SK-N-MC (cell line): ENCODE data around the gene LSM10.
A peak's percentile ranks its signal among the peaks of the same experiment; 100 is the strongest.

ENCODE experiments used
- DNase-seq: peaks from one replicate; pipeline ENCODE4 v3.0.0-alpha.2; 2011; ENCODE audit warnings: low read depth, low spot score
- H3K27ac ChIP-seq: fragments of 200-600 bp; sonication (generic); 2 replicates; pipeline ENCODE4 v1.5.1; 2016; ENCODE audit warnings: mixed run types
- H3K36me3 ChIP-seq: fragments of 200-600 bp; sonication (generic); 2 replicates; pipeline ENCODE4 v1.6.1; 2017; ENCODE audit warnings: antibody characterized with exemption, low read length, mixed read lengths; ENCODE audit not compliant: insufficient read depth
- H3K4me3 ChIP-seq: fragments of 200-600 bp; sonication (generic); 2 replicates; pipeline ENCODE4 v1.5.1; 2016
- H3K9ac ChIP-seq: fragments of 200-600 bp; sonication (generic); 2 replicates; pipeline ENCODE4 v1.8.0; 2017; ENCODE audit warnings: mixed run types, mixed read lengths; ENCODE audit not compliant: insufficient read length
- H3K9me3 ChIP-seq: fragments of 200-600 bp; sonication (generic); 2 replicates; pipeline ENCODE4 v1.6.1; 2017; ENCODE audit warnings: low read depth, mild to moderate bottlenecking, antibody characterized with exemption, low read length, moderate library complexity, mixed read lengths
- EZH2 ChIP-seq: fragments of 200-600 bp; sonication (generic); IDR thresholded peaks from one replicate; pipeline ENCODE4 v1.6.1; 2017; ENCODE audit warnings: antibody characterized with exemption
- FOXP2 ChIP-seq: optimal IDR thresholded peaks from 2 replicates; pipeline ENCODE3; 2011; ENCODE audit warnings: mild to moderate bottlenecking, moderate library complexity; ENCODE audit not compliant: insufficient read depth; ENCODE audit errors: extremely low read length, control extremely low read depth
- POLR2AphosphoS5 ChIP-seq: IDR thresholded peaks from 2 replicates; pipeline ENCODE4 v1.6.1; 2012; ENCODE audit warnings: mild to moderate bottlenecking, low read depth, low read length, borderline replicate concordance

The LSM10 gene

DNA sequence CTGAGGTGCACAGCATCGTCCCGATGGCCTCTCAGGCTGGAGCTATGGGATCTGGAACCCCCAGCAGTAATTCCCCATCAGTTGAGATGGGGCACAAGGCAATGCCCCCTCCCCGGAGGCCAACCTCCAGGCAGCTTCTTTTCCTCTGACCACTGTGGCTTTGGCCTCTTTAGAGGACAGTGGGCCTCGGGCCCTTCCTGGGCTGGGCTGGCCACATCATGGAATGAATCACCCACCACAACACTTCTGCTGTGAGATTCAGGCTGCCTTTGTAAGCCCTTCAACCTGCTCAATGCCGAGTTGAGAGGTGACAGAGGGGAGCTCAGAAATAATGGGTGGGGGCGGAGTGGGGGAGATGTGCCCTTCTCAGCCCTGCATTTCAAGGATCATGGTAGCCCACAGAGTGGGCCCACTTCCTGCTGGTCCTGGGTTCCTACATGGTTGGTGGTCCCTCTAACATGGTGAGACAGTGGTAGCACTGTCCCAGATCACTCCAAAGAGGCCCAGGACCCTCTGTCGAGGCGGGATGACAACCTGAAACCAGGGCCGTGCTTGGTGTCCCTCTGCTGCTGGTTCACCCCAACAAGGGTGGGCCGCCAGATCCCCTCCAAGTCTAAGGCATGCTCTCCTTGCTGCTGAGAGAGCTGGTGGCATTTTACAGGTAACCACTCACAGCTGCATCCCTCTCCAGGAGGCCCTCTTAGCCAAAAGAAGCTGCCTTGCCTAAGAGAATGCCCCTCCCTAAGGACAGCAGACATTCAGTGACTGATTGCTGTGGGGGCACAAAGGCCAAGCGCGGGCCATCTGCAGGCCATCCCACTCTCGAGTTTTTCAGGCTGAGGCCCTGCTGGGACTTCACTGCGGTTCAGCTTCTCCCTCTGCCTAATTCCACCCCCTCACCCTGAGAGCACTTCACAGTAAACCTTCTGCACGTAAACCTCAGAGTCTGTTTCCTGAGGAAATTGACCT, 44.5 kb downstream of the LSM10 start:
- no peaks in the 10 kb centered on the region for H3K9me3 ChIP-seq
- no peak overlapping the region for H3K27ac ChIP-seq
- H3K9ac ChIP-seq, result no peak overlapping the region
- TF ChIP-seq POLR2AphosphoS5, result no peak
- no peak for TF ChIP-seq EZH2
- TF ChIP-seq FOXP2, result no peak
- no peak overlapping the region for H3K4me3 ChIP-seq
- peaks cover 65% of the 10 kb centered on the region; the same call in 1 of the 2 replicates for H3K36me3 ChIP-seq
- DNase-seq, result no peak

DNA sequence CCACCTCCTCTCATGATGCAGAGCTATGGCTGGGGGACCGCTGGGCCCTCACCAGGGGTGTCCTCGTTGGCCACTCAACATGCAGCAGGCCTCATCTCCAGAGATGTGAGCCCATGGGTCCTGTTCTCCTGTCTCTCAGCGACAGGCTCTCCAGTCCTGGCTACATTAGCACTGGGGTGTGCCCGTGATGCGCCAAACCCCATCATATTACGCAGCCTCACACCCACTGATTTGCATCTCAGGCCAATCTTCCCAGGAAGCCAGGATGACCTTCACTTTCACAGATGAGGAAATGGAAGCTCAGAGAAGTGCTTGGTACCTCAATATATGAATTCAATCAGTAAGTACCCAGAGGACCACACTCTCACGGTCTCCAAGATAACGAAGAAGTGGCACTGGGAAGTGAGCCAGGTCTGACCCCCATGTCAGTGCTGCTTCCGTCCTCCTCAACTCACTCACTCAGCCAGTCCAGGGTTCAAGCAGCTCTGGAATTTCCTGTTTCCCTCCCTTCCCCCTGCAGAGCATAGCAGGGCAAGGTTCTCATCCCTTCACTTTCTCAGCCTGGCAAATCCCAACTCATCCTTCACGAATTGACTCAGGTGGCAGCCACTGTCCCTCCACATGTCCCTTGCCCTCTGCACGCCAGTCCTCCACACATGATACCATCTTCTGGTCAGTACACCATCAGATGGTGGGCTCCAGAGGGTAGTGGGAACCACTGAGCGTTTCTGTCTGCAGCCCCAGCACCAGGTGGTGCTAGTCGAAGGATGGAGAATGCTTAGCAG, 45.4 kb downstream of the LSM10 start:
- Histone ChIP-seq H3K9me3 (no peaks in the 10 kb centered on the region), H3K4me3 (no peak overlapping the region), H3K27ac (no peak overlapping the region), H3K9ac (no peak overlapping the region), H3K36me3 (peaks cover 66% of the 10 kb centered on the region; the same call in 1 of the 2 replicates)
- DNase-seq, result no peak
- TF ChIP-seq FOXP2 (no peak), POLR2AphosphoS5 (no peak), EZH2 (no peak)

GRCh38 chr1:36351227-36351977, 46.3 kb downstream of the LSM10 start:
- TF ChIP-seq FOXP2, result no peak
- no peak for TF ChIP-seq POLR2AphosphoS5
- no peak for TF ChIP-seq EZH2
- Histone ChIP-seq H3K9me3 (no peaks in the 10 kb centered on the region), H3K9ac (no peak overlapping the region), H3K4me3 (no peak overlapping the region), H3K36me3 (peaks cover 64% of the 10 kb centered on the region; the same call in 1 of the 2 replicates), H3K27ac (peak overlapping the region; percentile 67)
- no peak for DNase-seq

- no peak for DNase-seq
- Histone ChIP-seq H3K9me3 (no peaks in the 10 kb centered on the region), H3K4me3 (no peak overlapping the region), H3K9ac (no peak overlapping the region), H3K36me3 (peaks cover 64% of the 10 kb centered on the region; the same call in 1 of the 2 replicates), H3K27ac (0 out of 2 replicates have a peak overlapping the region, but pooled peaks have one; percentile 67)
- TF ChIP-seq EZH2 (no peak), POLR2AphosphoS5 (no peak), FOXP2 (no peak)
These were observed 47.0 kb downstream of the LSM10 start for GRCh38 chr1:36350659-36351226.

DNA sequence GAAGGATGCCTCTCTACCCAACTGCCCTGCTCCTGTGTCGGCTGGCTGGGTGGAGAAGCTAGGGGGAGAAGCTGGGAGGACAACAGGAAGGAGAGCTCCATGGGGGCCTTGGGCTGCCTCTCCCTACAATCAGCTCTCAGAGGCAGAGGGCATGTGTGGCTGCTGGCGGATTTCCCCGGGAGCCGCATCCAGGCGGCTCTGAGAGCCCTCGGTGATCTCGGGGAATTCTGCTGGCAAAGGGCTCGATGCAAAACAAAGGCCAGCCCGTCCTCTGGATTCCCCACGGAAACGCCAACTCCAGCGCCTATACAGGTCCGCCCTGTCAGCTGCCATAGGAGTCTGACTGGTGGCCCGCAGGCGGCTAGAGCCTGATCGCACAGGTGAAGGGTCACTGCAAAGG, 47.9 kb downstream of the LSM10 start:
- Histone ChIP-seq H3K9ac (no peak overlapping the region), H3K4me3 (no peak overlapping the region), H3K27ac (no peak overlapping the region), H3K36me3 (peaks cover 61% of the 10 kb centered on the region; the same call in 1 of the 2 replicates), H3K9me3 (no peaks in the 10 kb centered on the region)
- no peak for DNase-seq
- TF ChIP-seq EZH2, result no peak
- no peak for TF ChIP-seq FOXP2
- no peak for TF ChIP-seq POLR2AphosphoS5

GRCh38 chr1:36349241-36349671, 48.5 kb downstream of the LSM10 start:
- Histone ChIP-seq H3K9ac (no peak overlapping the region), H3K4me3 (no peak overlapping the region), H3K27ac (no peak overlapping the region), H3K9me3 (no peaks in the 10 kb centered on the region), H3K36me3 (peaks cover 58% of the 10 kb centered on the region; the same call in 1 of the 2 replicates)
- no peak for DNase-seq
- TF ChIP-seq EZH2 (no peak), FOXP2 (no peak), POLR2AphosphoS5 (no peak)

GRCh38 chr1:36346741-36347370, 50.9 kb downstream of the LSM10 start:
- no peak for TF ChIP-seq FOXP2
- TF ChIP-seq POLR2AphosphoS5, result no peak
- peaks cover 52% of the 10 kb centered on the region; the same call in 1 of the 2 replicates for H3K36me3 ChIP-seq
- H3K9me3 ChIP-seq, result no peaks in the 10 kb centered on the region
- no peak for DNase-seq
- no peak overlapping the region for H3K27ac ChIP-seq
- H3K9ac ChIP-seq, result no peak overlapping the region
- no peak overlapping the region for H3K4me3 ChIP-seq
